GM23338 (cell line): Measurements from ENCODE around the gene DPPA4. TPM values are rescaled to one million over a fixed set of nuclear protein-coding genes. Genes with fewer than 3 reads are reported as not detected.
"Not testable (repeated sequence)": the region's sequence is repeated elsewhere in the genome, so short reads cannot be mapped to it uniquely, and the experiment has no call there.

Experiments used
- ATAC-seq: fragments of 200-7000 bp; cut with Tn5 transposase; 3 replicates; pipeline ENCODE4 v1.9.1; 2020
- DNase-seq: peaks from one replicate; pipeline ENCODE4 v3.0.0-alpha.2; 2015; ENCODE audit warnings: low spot score
- H2AFZ ChIP-seq: fragments of 200-600 bp; sonication (generic); 2 replicates; pipeline ENCODE4 v1.8.0; 2016; ENCODE audit warnings: antibody characterized with exemption, mild to moderate bottlenecking, moderate library complexity
- H3F3A ChIP-seq: fragments of 200-600 bp; sonication (generic); replicated peaks from 2 replicates; pipeline ENCODE4 v1.8.0; 2017; ENCODE audit warnings: antibody characterized with exemption, mixed run types, low read depth
- H3K27ac ChIP-seq: fragments of 200-600 bp; sonication (generic); 2 replicates; pipeline ENCODE4 v1.6.1; 2016; ENCODE audit warnings: low read depth
- H3K27me3 ChIP-seq: fragments of 200-600 bp; sonication (generic); 2 replicates; pipeline ENCODE4 v1.8.0; 2016; ENCODE audit warnings: mild to moderate bottlenecking, mixed run types, moderate library complexity; ENCODE audit not compliant: insufficient read depth
- H3K36me3 ChIP-seq: fragments of 200-600 bp; sonication (generic); 2 replicates; pipeline ENCODE4 v1.8.0; 2016; ENCODE audit warnings: mild to moderate bottlenecking; ENCODE audit not compliant: insufficient read depth
- H3K4me1 ChIP-seq: fragments of 200-600 bp; sonication (generic); 2 replicates; pipeline ENCODE4 v1.8.0; 2016; ENCODE audit warnings: mild to moderate bottlenecking, moderate library complexity; ENCODE audit not compliant: insufficient read depth
- H3K4me2 ChIP-seq: fragments of 200-600 bp; sonication (generic); 2 replicates; pipeline ENCODE4 v1.7.1; 2017; ENCODE audit warnings: mixed run types
- H3K4me3 ChIP-seq: fragments of 200-600 bp; sonication (generic); 2 replicates; pipeline ENCODE4 v1.6.1; 2016; ENCODE audit warnings: mixed run types
- H3K79me2 ChIP-seq: fragments of 200-600 bp; sonication (generic); replicated peaks from 2 replicates; pipeline ENCODE4 v1.8.0; 2017; ENCODE audit warnings: mild to moderate bottlenecking; ENCODE audit not compliant: insufficient read depth
- H3K9me2 ChIP-seq: fragments of 200-600 bp; sonication (generic); 2 replicates; pipeline ENCODE4 v1.8.0; 2017; ENCODE audit not compliant: insufficient read depth
- H4K20me1 ChIP-seq: fragments of 200-600 bp; sonication (generic); replicated peaks from 2 replicates; pipeline ENCODE4 v1.8.0; 2017; ENCODE audit warnings: mild to moderate bottlenecking; ENCODE audit not compliant: insufficient read depth
- H3K27ac Mint-ChIP-seq: 2 replicates; pipeline ENCODE4 v1.8.0; 2020; ENCODE audit warnings: inconsistent platforms, mild to moderate bottlenecking, moderate library complexity, mixed read lengths
- H3K27me3 Mint-ChIP-seq: 3 replicates; pipeline ENCODE4 v1.8.0; 2022; ENCODE audit warnings: low read depth, mild to moderate bottlenecking, moderate library complexity, mixed read lengths, inconsistent platforms; ENCODE audit not compliant: insufficient read depth, poor library complexity
- H3K36me3 Mint-ChIP-seq: 3 replicates; pipeline ENCODE4 v1.8.0; 2021; ENCODE audit warnings: low read depth, mild to moderate bottlenecking, inconsistent platforms, moderate library complexity, mixed read lengths
- H3K4me1 Mint-ChIP-seq: 3 replicates; pipeline ENCODE4 v1.8.0; 2020; ENCODE audit warnings: mild to moderate bottlenecking, inconsistent platforms, mixed read lengths
- H3K4me3 Mint-ChIP-seq: 3 replicates; pipeline ENCODE4 v1.8.0; 2021; ENCODE audit warnings: moderate library complexity, mild to moderate bottlenecking, inconsistent platforms, mixed read lengths
- H3K9me3 Mint-ChIP-seq: 3 replicates; pipeline ENCODE4 v1.8.0; 2020; ENCODE audit warnings: moderate library complexity, mild to moderate bottlenecking, inconsistent platforms, mixed read lengths
- CREB1 ChIP-seq: fragments of 250-450 bp; sonication (Bioruptor Pico); IDR thresholded peaks from 2 replicates; pipeline ENCODE4 v1.5.0; 2020; ENCODE audit warnings: low read depth, mild to moderate bottlenecking, moderate library complexity
- NANOG ChIP-seq: IDR thresholded peaks from 2 replicates; pipeline ENCODE4 v1.6.1; 2016; ENCODE audit warnings: antibody characterized with exemption, borderline replicate concordance
- STAT1 ChIP-seq: IDR thresholded peaks from one replicate; pipeline ENCODE4 v1.6.1; 2016; ENCODE audit warnings: antibody characterized with exemption; ENCODE audit not compliant: unreplicated experiment
- ZNF331 ChIP-seq: fragments of 250-450 bp; sonication (Bioruptor Pico); IDR thresholded peaks from 2 replicates; pipeline ENCODE4 v1.5.0; 2020; ENCODE audit warnings: low read depth, mild to moderate bottlenecking, moderate library complexity
- polyA plus RNA-seq: library from polyadenylated mRNA; unstranded; fragments of >200 nt; fragmentation: Nextera tagmentation; extraction: Ambion mirVana; gene quantifications from 2 replicates; pipeline ENCODE4 v1.2.1, GENCODE V29; 2016
- total RNA-seq: library from RNA; depleted of rRNA; stranded (reverse); fragments of >200 nt; shearing (Covaris generic); gene quantifications from 2 replicates; pipeline ENCODE4 v1.2.3, GENCODE V29; 2014
- TF ChIP-seq, protein P1 (sequence below): fragments of 250-450 bp; sonication (Bioruptor Pico); IDR thresholded peaks from 2 replicates; pipeline ENCODE4 v1.5.0; 2020; ENCODE audit warnings: mild to moderate bottlenecking, moderate library complexity

DPPA4 gene
- total and polyA plus RNA-seq, 2 experiments from 2014 or later: 546 to 878 TPM

DNA sequence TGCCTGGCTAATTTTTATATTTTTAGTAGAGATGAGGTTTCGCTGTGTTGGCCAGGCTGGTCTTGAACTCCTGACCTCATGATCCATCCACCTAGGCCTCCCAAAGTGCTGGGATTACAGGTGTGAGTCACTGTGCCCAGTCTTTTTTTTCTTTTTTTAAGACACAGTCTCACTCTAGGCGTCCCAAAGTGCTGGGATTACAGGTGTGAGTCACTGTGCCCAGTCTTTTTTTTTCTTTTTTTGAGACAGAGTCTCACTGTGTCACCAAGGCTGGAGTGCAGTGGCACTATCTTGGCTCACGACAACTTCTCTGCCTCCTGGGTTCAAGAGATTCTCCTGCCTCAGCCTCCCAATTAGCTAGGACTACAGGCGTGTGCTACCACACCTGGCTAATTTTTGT, 37.1 kb upstream of the DPPA4 start:
- not testable (repeated sequence) for H3K9me2 ChIP-seq, H3K27me3 Mint-ChIP-seq, H3K4me1 ChIP-seq, H3K4me3 Mint-ChIP-seq, H3F3A ChIP-seq, H3K36me3 ChIP-seq, H3K4me1 Mint-ChIP-seq, H4K20me1 ChIP-seq, ATAC-seq, H3K27ac Mint-ChIP-seq, H3K4me3 ChIP-seq, H3K79me2 ChIP-seq, DNase-seq, H3K27me3 ChIP-seq, H3K27ac ChIP-seq, H2AFZ ChIP-seq, H3K4me2 ChIP-seq, H3K9me3 Mint-ChIP-seq
- peaks cover 25% of the 10 kb centered on the region for H3K36me3 Mint-ChIP-seq

DNA sequence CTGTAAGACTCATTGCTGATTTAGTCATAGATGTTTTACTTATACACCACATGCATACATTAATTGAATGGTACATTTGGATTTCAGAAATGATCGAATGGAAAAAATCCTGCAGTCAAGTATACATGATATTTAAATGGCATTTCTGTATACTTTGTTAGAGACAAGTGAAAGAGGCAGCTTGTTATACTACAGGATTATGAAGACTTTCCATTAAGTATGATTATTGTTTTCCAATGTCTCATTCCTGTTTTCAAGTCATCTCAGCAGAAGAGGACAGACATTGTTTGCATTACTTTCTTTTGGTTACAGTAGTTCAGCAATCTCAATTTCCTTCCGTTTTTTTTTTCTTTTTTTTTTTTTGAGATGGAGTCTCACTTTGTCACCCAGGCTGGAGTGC, 36.6 kb upstream of the DPPA4 start:
- H3K4me3 Mint-ChIP-seq: no peak overlapping the region
- Histone ChIP-seq H3K4me1 (0 out of 2 replicates have a peak, but pooled peaks cover 3% of the 10 kb centered on the region), H3K36me3 (peaks cover 6% of the 10 kb centered on the region; the same call in 1 of the 2 replicates), H2AFZ (no peak overlapping the region), H3F3A (no peaks in the 10 kb centered on the region), H3K79me2 (peaks cover 4% of the 10 kb centered on the region; the same call in 1 of the 2 replicates), H3K4me3 (no peak overlapping the region), H3K4me2 (no peak overlapping the region), H3K27me3 (no peaks in the 10 kb centered on the region), H4K20me1 (no peaks in the 10 kb centered on the region), H3K27ac (no peak overlapping the region), H3K9me2 (no peaks in the 10 kb centered on the region)
- ATAC-seq (no peak), DNase-seq (no peak)
- H3K27me3 Mint-ChIP-seq: no peaks in the 10 kb centered on the region
- H3K4me1 Mint-ChIP-seq: peaks cover 3% of the 10 kb centered on the region; the same call in 2 of the 3 replicates
- no peak overlapping the region for H3K27ac Mint-ChIP-seq
- TF ChIP-seq ZNF331 (CRISPR knock-in tag) (no peak), CREB1 (CRISPR knock-in tag) (no peak), STAT1 (no peak), NANOG (no peak)
- TF ChIP-seq, protein P1, sequence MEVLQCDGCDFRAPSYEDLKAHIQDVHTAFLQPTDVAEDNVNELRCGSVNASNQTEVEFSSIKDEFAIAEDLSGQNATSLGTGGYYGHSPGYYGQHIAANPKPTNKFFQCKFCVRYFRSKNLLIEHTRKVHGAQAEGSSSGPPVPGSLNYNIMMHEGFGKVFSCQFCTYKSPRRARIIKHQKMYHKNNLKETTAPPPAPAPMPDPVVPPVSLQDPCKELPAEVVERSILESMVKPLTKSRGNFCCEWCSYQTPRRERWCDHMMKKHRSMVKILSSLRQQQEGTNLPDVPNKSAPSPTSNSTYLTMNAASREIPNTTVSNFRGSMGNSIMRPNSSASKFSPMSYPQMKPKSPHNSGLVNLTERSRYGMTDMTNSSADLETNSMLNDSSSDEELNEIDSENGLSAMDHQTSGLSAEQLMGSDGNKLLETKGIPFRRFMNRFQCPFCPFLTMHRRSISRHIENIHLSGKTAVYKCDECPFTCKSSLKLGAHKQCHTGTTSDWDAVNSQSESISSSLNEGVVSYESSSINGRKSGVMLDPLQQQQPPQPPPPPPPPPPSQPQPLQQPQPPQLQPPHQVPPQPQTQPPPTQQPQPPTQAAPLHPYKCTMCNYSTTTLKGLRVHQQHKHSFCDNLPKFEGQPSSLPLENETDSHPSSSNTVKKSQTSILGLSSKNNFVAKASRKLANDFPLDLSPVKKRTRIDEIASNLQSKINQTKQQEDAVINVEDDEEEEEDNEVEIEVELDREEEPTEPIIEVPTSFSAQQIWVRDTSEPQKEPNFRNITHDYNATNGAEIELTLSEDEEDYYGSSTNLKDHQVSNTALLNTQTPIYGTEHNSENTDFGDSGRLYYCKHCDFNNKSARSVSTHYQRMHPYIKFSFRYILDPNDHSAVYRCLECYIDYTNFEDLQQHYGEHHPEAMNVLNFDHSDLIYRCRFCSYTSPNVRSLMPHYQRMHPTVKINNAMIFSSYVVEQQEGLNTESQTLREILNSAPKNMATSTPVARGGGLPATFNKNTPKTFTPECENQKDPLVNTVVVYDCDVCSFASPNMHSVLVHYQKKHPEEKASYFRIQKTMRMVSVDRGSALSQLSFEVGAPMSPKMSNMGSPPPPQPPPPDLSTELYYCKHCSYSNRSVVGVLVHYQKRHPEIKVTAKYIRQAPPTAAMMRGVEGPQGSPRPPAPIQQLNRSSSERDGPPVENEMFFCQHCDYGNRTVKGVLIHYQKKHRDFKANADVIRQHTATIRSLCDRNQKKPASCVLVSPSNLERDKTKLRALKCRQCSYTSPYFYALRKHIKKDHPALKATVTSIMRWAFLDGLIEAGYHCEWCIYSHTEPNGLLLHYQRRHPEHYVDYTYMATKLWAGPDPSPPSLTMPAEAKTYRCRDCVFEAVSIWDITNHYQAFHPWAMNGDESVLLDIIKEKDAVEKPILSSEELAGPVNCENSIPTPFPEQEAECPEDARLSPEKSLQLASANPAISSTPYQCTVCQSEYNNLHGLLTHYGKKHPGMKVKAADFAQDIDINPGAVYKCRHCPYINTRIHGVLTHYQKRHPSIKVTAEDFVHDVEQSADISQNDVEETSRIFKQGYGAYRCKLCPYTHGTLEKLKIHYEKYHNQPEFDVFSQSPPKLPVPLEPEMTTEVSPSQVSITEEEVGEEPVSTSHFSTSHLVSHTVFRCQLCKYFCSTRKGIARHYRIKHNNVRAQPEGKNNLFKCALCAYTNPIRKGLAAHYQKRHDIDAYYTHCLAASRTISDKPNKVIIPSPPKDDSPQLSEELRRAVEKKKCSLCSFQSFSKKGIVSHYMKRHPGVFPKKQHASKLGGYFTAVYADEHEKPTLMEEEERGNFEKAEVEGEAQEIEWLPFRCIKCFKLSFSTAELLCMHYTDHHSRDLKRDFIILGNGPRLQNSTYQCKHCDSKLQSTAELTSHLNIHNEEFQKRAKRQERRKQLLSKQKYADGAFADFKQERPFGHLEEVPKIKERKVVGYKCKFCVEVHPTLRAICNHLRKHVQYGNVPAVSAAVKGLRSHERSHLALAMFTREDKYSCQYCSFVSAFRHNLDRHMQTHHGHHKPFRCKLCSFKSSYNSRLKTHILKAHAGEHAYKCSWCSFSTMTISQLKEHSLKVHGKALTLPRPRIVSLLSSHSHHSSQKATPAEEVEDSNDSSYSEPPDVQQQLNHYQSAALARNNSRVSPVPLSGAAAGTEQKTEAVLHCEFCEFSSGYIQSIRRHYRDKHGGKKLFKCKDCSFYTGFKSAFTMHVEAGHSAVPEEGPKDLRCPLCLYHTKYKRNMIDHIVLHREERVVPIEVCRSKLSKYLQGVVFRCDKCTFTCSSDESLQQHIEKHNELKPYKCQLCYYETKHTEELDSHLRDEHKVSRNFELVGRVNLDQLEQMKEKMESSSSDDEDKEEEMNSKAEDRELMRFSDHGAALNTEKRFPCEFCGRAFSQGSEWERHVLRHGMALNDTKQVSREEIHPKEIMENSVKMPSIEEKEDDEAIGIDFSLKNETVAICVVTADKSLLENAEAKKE (CRISPR knock-in tag): no peak
- peaks cover 25% of the 10 kb centered on the region for H3K36me3 Mint-ChIP-seq
- no peaks in the 10 kb centered on the region; the same call in 2 of the 3 replicates for H3K9me3 Mint-ChIP-seq
